ENCODE results near the gene SERTAD1.
"Not testable (repeated sequence)": the region's sequence is repeated elsewhere in the genome, so short reads cannot be mapped to it uniquely, and the experiment has no call there.

SERTAD1 gene

GRCh38 chr19:40418040-40418439 is 7.8 kb downstream of the SERTAD1 start:
- H3K4me1 ChIP-seq (ENCODE audit: control insufficient read depth, low read depth, low read length), result peaks cover 10% of the 10 kb centered on the region
- H3K9me3 ChIP-seq (ENCODE audit: control insufficient read depth, low read depth, low read length), result no peaks in the 10 kb centered on the region
- H3K9ac ChIP-seq (ENCODE audit: low read length), result no peak overlapping the region
- H3K4me3 ChIP-seq (ENCODE audit: low read length), result no peak overlapping the region
- no peaks in the 10 kb centered on the region for H3K27me3 ChIP-seq (ENCODE audit: control insufficient read depth, insufficient read depth, low read length)
- H3K27ac ChIP-seq (ENCODE audit: low read length), result no peak overlapping the region
- no peaks in the 10 kb centered on the region for H3K36me3 ChIP-seq (ENCODE audit: control insufficient read depth, low read depth, low read length)

DNA sequence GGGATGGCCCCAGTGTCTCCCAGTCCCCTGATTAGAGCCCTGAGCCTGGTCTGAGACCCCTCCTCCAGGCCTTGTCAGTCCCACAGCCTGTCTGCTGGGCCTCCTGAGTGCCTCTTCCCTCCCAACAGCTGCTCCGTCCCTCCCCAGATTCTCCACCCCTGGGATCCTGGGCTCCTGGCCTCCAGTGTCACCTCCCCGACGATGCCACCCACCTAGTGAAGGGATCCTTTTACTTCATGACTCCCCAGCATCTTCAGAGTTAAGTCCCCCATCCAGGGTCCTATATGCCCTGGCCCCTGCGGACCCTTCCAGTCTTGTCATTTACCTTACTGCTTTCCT is 8.2 kb downstream of the SERTAD1 start:
- H3K9ac ChIP-seq (ENCODE audit: low read length), result no peak overlapping the region
- H3K9me3 ChIP-seq (ENCODE audit: control insufficient read depth, low read depth, low read length), result no peaks in the 10 kb centered on the region
- peaks cover 10% of the 10 kb centered on the region for H3K4me1 ChIP-seq (ENCODE audit: control insufficient read depth, low read depth, low read length)
- H3K4me3 ChIP-seq (ENCODE audit: low read length), result no peak overlapping the region
- H3K36me3 ChIP-seq (ENCODE audit: control insufficient read depth, low read depth, low read length), result no peaks in the 10 kb centered on the region
- no peak overlapping the region for H3K27ac ChIP-seq (ENCODE audit: low read length)
- H3K27me3 ChIP-seq (ENCODE audit: control insufficient read depth, insufficient read depth, low read length), result no peaks in the 10 kb centered on the region

GRCh38 chr19:40416918-40417642 is 8.7 kb downstream of the SERTAD1 start:
- no peaks in the 10 kb centered on the region for H3K9me3 ChIP-seq (ENCODE audit: control insufficient read depth, low read depth, low read length)
- H3K4me1 ChIP-seq (ENCODE audit: control insufficient read depth, low read depth, low read length), result peaks cover 10% of the 10 kb centered on the region
- H3K4me3 ChIP-seq (ENCODE audit: low read length), result no peak overlapping the region
- H3K27ac ChIP-seq (ENCODE audit: low read length), result no peak overlapping the region
- H3K9ac ChIP-seq (ENCODE audit: low read length), result no peak overlapping the region
- H3K27me3 ChIP-seq (ENCODE audit: control insufficient read depth, insufficient read depth, low read length), result no peaks in the 10 kb centered on the region
- no peaks in the 10 kb centered on the region for H3K36me3 ChIP-seq (ENCODE audit: control insufficient read depth, low read depth, low read length)

DNA sequence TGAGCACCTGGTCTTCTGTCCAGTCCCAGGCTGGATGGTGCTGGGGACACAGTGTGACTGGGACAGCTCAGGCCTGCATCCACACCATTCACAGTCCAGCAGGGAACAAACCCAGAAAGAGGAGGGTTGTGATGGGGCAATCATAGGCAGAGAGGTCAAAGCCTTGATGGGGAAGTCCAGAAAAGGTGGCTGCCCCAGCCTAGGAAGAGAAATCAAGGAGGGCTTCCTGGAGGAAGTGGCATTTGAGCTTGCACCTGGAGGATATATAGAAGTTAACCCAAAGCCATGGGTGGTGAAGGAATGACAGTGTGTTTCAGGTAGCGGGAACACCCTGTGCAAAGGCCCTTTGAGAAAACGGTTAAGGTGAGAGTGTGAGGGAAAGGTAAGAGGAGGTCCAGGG is 10.0 kb downstream of the SERTAD1 start:
- Histone ChIP-seq H3K9ac (ENCODE audit: low read length) (no peak overlapping the region), H3K4me1 (ENCODE audit: control insufficient read depth, low read depth, low read length) (peaks cover 3% of the 10 kb centered on the region), H3K4me3 (ENCODE audit: low read length) (no peak overlapping the region), H3K27me3 (ENCODE audit: control insufficient read depth, insufficient read depth, low read length) (no peaks in the 10 kb centered on the region), H3K9me3 (ENCODE audit: control insufficient read depth, low read depth, low read length) (no peaks in the 10 kb centered on the region), H3K27ac (ENCODE audit: low read length) (no peak overlapping the region), H3K36me3 (ENCODE audit: control insufficient read depth, low read depth, low read length) (no peaks in the 10 kb centered on the region)

GRCh38 chr19:40414542-40415535 is 11.0 kb downstream of the SERTAD1 start:
- Histone ChIP-seq H3K9me3 (ENCODE audit: control insufficient read depth, low read depth, low read length) (no peaks in the 10 kb centered on the region), H3K36me3 (ENCODE audit: control insufficient read depth, low read depth, low read length) (no peaks in the 10 kb centered on the region), H3K4me3 (ENCODE audit: low read length) (no peak overlapping the region), H3K4me1 (ENCODE audit: control insufficient read depth, low read depth, low read length) (peaks cover 5% of the 10 kb centered on the region), H3K9ac (ENCODE audit: low read length) (no peak overlapping the region), H3K27ac (ENCODE audit: low read length) (no peak overlapping the region), H3K27me3 (ENCODE audit: control insufficient read depth, insufficient read depth, low read length) (no peaks in the 10 kb centered on the region)

- no peaks in the 10 kb centered on the region for H3K27me3 ChIP-seq (ENCODE audit: control insufficient read depth, insufficient read depth, low read length)
- H3K36me3 ChIP-seq (ENCODE audit: control insufficient read depth, low read depth, low read length), result no peaks in the 10 kb centered on the region
- H3K9ac ChIP-seq (ENCODE audit: low read length), result no peak within 1 kb of the TSS
- peak within 1 kb of the TSS; percentile 5 for H3K4me3 ChIP-seq (ENCODE audit: low read length)
- no peak within 1 kb of the TSS for H3K27ac ChIP-seq (ENCODE audit: low read length)
- H3K9me3 ChIP-seq (ENCODE audit: control insufficient read depth, low read depth, low read length), result no peaks in the 10 kb centered on the region
- peaks cover 7% of the 10 kb centered on the region for H3K4me1 ChIP-seq (ENCODE audit: control insufficient read depth, low read depth, low read length)
These were observed 12.4 kb downstream of the SERTAD1 start, which contains the start of gene PRX for GRCh38 chr19:40413291-40413845. Gene PRX (minus strand): TSS chr19:40413378. CDS start chr19:40407932, 5,446 bp downstream.

- Histone ChIP-seq H3K4me1 (ENCODE audit: control insufficient read depth, low read depth, low read length) (peaks cover 7% of the 10 kb centered on the region), H3K9me3 (ENCODE audit: control insufficient read depth, low read depth, low read length) (no peaks in the 10 kb centered on the region), H3K27me3 (ENCODE audit: control insufficient read depth, insufficient read depth, low read length) (no peaks in the 10 kb centered on the region), H3K4me3 (ENCODE audit: low read length) (no peak overlapping the region), H3K27ac (ENCODE audit: low read length) (no peak overlapping the region), H3K36me3 (ENCODE audit: control insufficient read depth, low read depth, low read length) (no peaks in the 10 kb centered on the region), H3K9ac (ENCODE audit: low read length) (no peak overlapping the region)
These were observed 12.9 kb downstream of the SERTAD1 start for GRCh38 chr19:40412866-40413265.

GRCh38 chr19:40411958-40412499 is 13.8 kb downstream of the SERTAD1 start:
- Histone ChIP-seq H3K36me3 (ENCODE audit: control insufficient read depth, low read depth, low read length) (no peaks in the 10 kb centered on the region), H3K27ac (ENCODE audit: low read length) (no peak overlapping the region), H3K27me3 (ENCODE audit: control insufficient read depth, insufficient read depth, low read length) (no peaks in the 10 kb centered on the region), H3K4me1 (ENCODE audit: control insufficient read depth, low read depth, low read length) (peaks cover 7% of the 10 kb centered on the region), H3K9ac (ENCODE audit: low read length) (no peak overlapping the region), H3K9me3 (ENCODE audit: control insufficient read depth, low read depth, low read length) (no peaks in the 10 kb centered on the region), H3K4me3 (ENCODE audit: low read length) (no peak overlapping the region)

- H3K9me3 ChIP-seq (ENCODE audit: control insufficient read depth, low read depth, low read length), result no peaks in the 10 kb centered on the region
- H3K36me3 ChIP-seq (ENCODE audit: control insufficient read depth, low read depth, low read length), result no peaks in the 10 kb centered on the region
- H3K9ac ChIP-seq (ENCODE audit: low read length), result no peak overlapping the region
- H3K27ac ChIP-seq (ENCODE audit: low read length), result no peak overlapping the region
- H3K27me3 ChIP-seq (ENCODE audit: control insufficient read depth, insufficient read depth, low read length), result no peaks in the 10 kb centered on the region
- H3K4me1 ChIP-seq (ENCODE audit: control insufficient read depth, low read depth, low read length), result peaks cover 7% of the 10 kb centered on the region
- H3K4me3 ChIP-seq (ENCODE audit: low read length), result no peak overlapping the region
These were observed 14.5 kb downstream of the SERTAD1 start for GRCh38 chr19:40411125-40411842.

DNA sequence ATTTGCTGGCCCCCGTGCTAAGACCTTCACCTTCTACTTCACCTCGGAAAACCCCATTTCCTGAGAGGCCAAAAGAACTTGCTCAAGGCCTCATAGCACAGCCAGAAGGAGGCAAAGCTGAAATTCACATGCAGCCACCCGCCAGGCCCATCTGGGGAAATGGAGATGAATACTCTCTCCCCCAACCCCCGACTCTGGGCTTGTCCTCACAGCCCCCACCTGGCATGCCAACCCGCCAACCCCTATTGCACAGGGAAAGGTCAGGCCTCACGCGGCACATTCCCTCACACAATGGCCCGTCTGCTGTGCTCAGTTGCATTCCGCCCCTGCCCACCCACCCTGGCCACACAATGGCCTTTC is 15.8 kb downstream of the SERTAD1 start:
- Histone ChIP-seq H3K9ac (ENCODE audit: low read length) (no peak overlapping the region), H3K36me3 (ENCODE audit: control insufficient read depth, low read depth, low read length) (no peaks in the 10 kb centered on the region), H3K9me3 (ENCODE audit: control insufficient read depth, low read depth, low read length) (no peaks in the 10 kb centered on the region), H3K4me3 (ENCODE audit: low read length) (no peak overlapping the region), H3K27ac (ENCODE audit: low read length) (peak overlapping the region; percentile 46), H3K4me1 (ENCODE audit: control insufficient read depth, low read depth, low read length) (peaks cover 7% of the 10 kb centered on the region), H3K27me3 (ENCODE audit: control insufficient read depth, insufficient read depth, low read length) (no peaks in the 10 kb centered on the region)

GRCh38 chr19:40408598-40408925 is 17.2 kb downstream of the SERTAD1 start:
- H3K9me3 ChIP-seq (ENCODE audit: control insufficient read depth, low read depth, low read length); H3K36me3 ChIP-seq (ENCODE audit: control insufficient read depth, low read depth, low read length); H3K27ac ChIP-seq (ENCODE audit: low read length); H3K4me1 ChIP-seq (ENCODE audit: control insufficient read depth, low read depth, low read length); H3K27me3 ChIP-seq (ENCODE audit: control insufficient read depth, insufficient read depth, low read length); H3K9ac ChIP-seq (ENCODE audit: low read length); H3K4me3 ChIP-seq (ENCODE audit: low read length): not testable (repeated sequence)
